ENCODE results near the gene NEK4. TPM values are rescaled to one million over a fixed set of nuclear protein-coding genes. Genes with fewer than 3 reads are reported as not detected.

NEK4 gene
- total and polyA plus RNA-seq, 4 donors: 5.4 to 28.7 (median 15.4) TPM

- H3K4me1 ChIP-seq (ENCODE audit: control insufficient read depth in 4 of 4, insufficient read depth in 4 of 4, low read length in 3 of 4): peaks cover 13 to 48% (median 43%) of the 10 kb centered on the region in 4 donors
- H3K27ac ChIP-seq (ENCODE audit: low read depth in 1 of 2, low read length in 2 of 2): peak overlapping the region; percentile 91 to 98
Observed at GRCh38 chr3:52685285-52685708, 85.4 kb downstream of the NEK4 start.

GRCh38 chr3:52684184-52684583, 86.6 kb downstream of the NEK4 start:
- H3K4me3 ChIP-seq (ENCODE audit: low read depth in 1 of 3, low read length in 3 of 3): no peak overlapping the region
- 26% methylated on average over 5 of the region's 5 CpGs for WGBS

More at GRCh38 chr3:52685285-52685708, 85.4 kb downstream of the NEK4 start:
- WGBS: under 1% methylated on average over 41 of the region's 41 CpGs
- peak overlapping the region; percentile 71 to 99 (median 83) for H3K4me3 ChIP-seq (ENCODE audit: low read depth in 1 of 3, low read length in 3 of 3)
- peak; percentile 83 for DNase-seq (ENCODE audit: low spot score)
- H3K27me3 ChIP-seq (ENCODE audit: control insufficient read depth in 4 of 4, insufficient read depth in 4 of 4, low read length in 3 of 4): no peaks in the 10 kb centered on the region
- TF ChIP-seq TAF1 (conservative IDR thresholded peaks at IDR 0.05) (peak; percentile 31), GABPA (IDR thresholded peaks at IDR 0.05 in 1 of 2, conservative IDR thresholded peaks at IDR 0.05 in 1 of 2) (peak in 1 of 2 donors; percentile 6), YY1 (IDR thresholded peaks at IDR 0.05) (no peak), RXRA (IDR thresholded peaks at IDR 0.05) (no peak)
- peak overlapping the region; percentile 97 to 99 for H3K9ac ChIP-seq (ENCODE audit: low read depth in 1 of 2, low read length in 2 of 2)
- H3K9me3 ChIP-seq (ENCODE audit: control insufficient read depth in 4 of 4, low read length in 3 of 4): no peaks in the 10 kb centered on the region
- H3K36me3 ChIP-seq (ENCODE audit: control insufficient read depth in 4 of 4, insufficient read depth in 3 of 4, low read depth in 1 of 4, low read length in 3 of 4): peaks cover 7 to 31% (median 29%) of the 10 kb centered on the region in 4 donors

GRCh38 chr3:52683611-52684010, 87.1 kb downstream of the NEK4 start:
- no peaks in the 10 kb centered on the region for H3K27me3 ChIP-seq (ENCODE audit: control insufficient read depth in 4 of 4, insufficient read depth in 4 of 4, low read length in 3 of 4)
- H3K27ac ChIP-seq (ENCODE audit: low read depth in 1 of 2, low read length in 2 of 2): peak overlapping the region; percentile 21 to 51
- no peak overlapping the region for H3K9ac ChIP-seq (ENCODE audit: low read depth in 1 of 2, low read length in 2 of 2)
- H3K9me3 ChIP-seq (ENCODE audit: control insufficient read depth in 4 of 4, low read length in 3 of 4): no peaks in the 10 kb centered on the region
- peaks cover 16 to 58% (median 50%) of the 10 kb centered on the region in 4 donors for H3K4me1 ChIP-seq (ENCODE audit: control insufficient read depth in 4 of 4, insufficient read depth in 4 of 4, low read length in 3 of 4)
- H3K36me3 ChIP-seq (ENCODE audit: control insufficient read depth in 4 of 4, insufficient read depth in 3 of 4, low read depth in 1 of 4, low read length in 3 of 4): peaks cover 7 to 23% (median 14%) of the 10 kb centered on the region in 4 donors
- H3K4me3 ChIP-seq (ENCODE audit: low read depth in 1 of 3, low read length in 3 of 3): no peak overlapping the region
- 41% methylated on average over 6 of the region's 6 CpGs for WGBS
- DNase-seq (ENCODE audit: low spot score): no peak
- TF ChIP-seq FOXA2 (IDR thresholded peaks at IDR 0.05): no peak
- no peak for TF ChIP-seq ATF3 (IDR thresholded peaks at IDR 0.05)
- no peak for TF ChIP-seq HNF4G (IDR thresholded peaks at IDR 0.05)
- no peak for TF ChIP-seq JUND (IDR thresholded peaks at IDR 0.05)
- TF ChIP-seq RXRA (IDR thresholded peaks at IDR 0.05): peak in 1 of 2 donors; percentile 19
- no peak for TF ChIP-seq FOXA1 (IDR thresholded peaks at IDR 0.05)
- no peak for TF ChIP-seq YY1 (IDR thresholded peaks at IDR 0.05)
- TF ChIP-seq ZBTB33 (IDR thresholded peaks at IDR 0.05): no peak
- no peak for TF ChIP-seq RAD21 (IDR thresholded peaks at IDR 0.05)
- TF ChIP-seq REST (IDR thresholded peaks at IDR 0.05): no peak
- TF ChIP-seq GABPA (IDR thresholded peaks at IDR 0.05 in 1 of 2, conservative IDR thresholded peaks at IDR 0.05 in 1 of 2): no peak
- TF ChIP-seq HNF4A (conservative IDR thresholded peaks at IDR 0.05): peak; percentile 15 to 17
- TF ChIP-seq NR2F2 (IDR thresholded peaks at IDR 0.05): no peak
- TF ChIP-seq MAX (IDR thresholded peaks at IDR 0.05): no peak

More at GRCh38 chr3:52684184-52684583, 86.6 kb downstream of the NEK4 start:
- TF ChIP-seq HNF4A (conservative IDR thresholded peaks at IDR 0.05) (peak; percentile 13 to 43), HNF4G (IDR thresholded peaks at IDR 0.05) (peak; percentile 27), RAD21 (IDR thresholded peaks at IDR 0.05) (no peak), TAF1 (conservative IDR thresholded peaks at IDR 0.05) (no peak), ZBTB33 (IDR thresholded peaks at IDR 0.05) (no peak), MAX (IDR thresholded peaks at IDR 0.05) (no peak)
- no peak for DNase-seq (ENCODE audit: low spot score)
- Histone ChIP-seq H3K36me3 (ENCODE audit: control insufficient read depth in 4 of 4, insufficient read depth in 3 of 4, low read depth in 1 of 4, low read length in 3 of 4) (peaks cover 7 to 24% (median 20%) of the 10 kb centered on the region in 4 donors), H3K27ac (ENCODE audit: low read depth in 1 of 2, low read length in 2 of 2) (peak overlapping the region; percentile 85 to 98), H3K9me3 (ENCODE audit: control insufficient read depth in 4 of 4, low read length in 3 of 4) (no peaks in the 10 kb centered on the region), H3K27me3 (ENCODE audit: control insufficient read depth in 4 of 4, insufficient read depth in 4 of 4, low read length in 3 of 4) (no peaks in the 10 kb centered on the region), H3K9ac (ENCODE audit: low read depth in 1 of 2, low read length in 2 of 2) (peak overlapping the region in 1 of 2 donors; percentile 99), H3K4me1 (ENCODE audit: control insufficient read depth in 4 of 4, insufficient read depth in 4 of 4, low read length in 3 of 4) (peaks cover 16 to 52% (median 46%) of the 10 kb centered on the region in 4 donors)
